Measurements from ENCODE around the gene WLS. TPM values are rescaled to one million over a fixed set of nuclear protein-coding genes. Genes with fewer than 3 reads are reported as not detected.
"Not testable (repeated sequence)": the region's sequence is repeated elsewhere in the genome, so short reads cannot be mapped to it uniquely, and the experiment has no call there.

The WLS gene
- total RNA-seq, result not detected

- no peak within 1 kb of the TSS for H3K27ac Mint-ChIP-seq
- DNase-seq, result no peak
- no peaks in the 10 kb centered on the region for H3K36me3 Mint-ChIP-seq (ENCODE audit: low read depth)
- peaks cover 54% of the 10 kb centered on the region for H3K27me3 Mint-ChIP-seq
- peaks cover 14% of the 10 kb centered on the region for H3K4me1 Mint-ChIP-seq
- H3K9me3 Mint-ChIP-seq, result no peaks in the 10 kb centered on the region
- H3K4me3 Mint-ChIP-seq, result no peak within 1 kb of the TSS
- POLR2A ChIA-PET, result no interaction called here
- CTCF ChIA-PET, result interaction anchor here (0.7 kb wide), 1 partner anchor 400 kb away, joined by 3 read pairs; no protein-coding TSS in a partner anchor
Observed at GRCh38 chr1:68232289-68233148, at the start of gene WLS. WLS (minus strand) TSS chr1:68232523; CDS start chr1:68232299, 224 bp downstream.

GRCh38 chr1:68280286-68280685 is 48.0 kb upstream of the WLS start:
- no peak overlapping the region for H3K27ac Mint-ChIP-seq
- no peak for DNase-seq
- H3K9me3 Mint-ChIP-seq, result no peaks in the 10 kb centered on the region
- H3K36me3 Mint-ChIP-seq (ENCODE audit: low read depth), result no peaks in the 10 kb centered on the region
- POLR2A ChIA-PET, result no interaction called here
- no peak overlapping the region for H3K4me3 Mint-ChIP-seq
- H3K4me1 Mint-ChIP-seq, result no peaks in the 10 kb centered on the region
- H3K27me3 Mint-ChIP-seq, result no peaks in the 10 kb centered on the region
- CTCF ChIA-PET, result no interaction called here

- H3K27me3 Mint-ChIP-seq, result no peaks in the 10 kb centered on the region
- H3K4me3 Mint-ChIP-seq, result no peak overlapping the region
- ChIA-PET CTCF (no interaction called here), POLR2A (no interaction called here)
- no peak overlapping the region for H3K27ac Mint-ChIP-seq
- no peaks in the 10 kb centered on the region for H3K36me3 Mint-ChIP-seq (ENCODE audit: low read depth)
- no peak for DNase-seq
- no peaks in the 10 kb centered on the region for H3K9me3 Mint-ChIP-seq
- H3K4me1 Mint-ChIP-seq, result no peaks in the 10 kb centered on the region
Observed at GRCh38 chr1:68279846-68280245, 47.5 kb upstream of the WLS start.

- Mint-ChIP-seq H3K9me3 (no peaks in the 10 kb centered on the region), H3K36me3 (ENCODE audit: low read depth) (no peaks in the 10 kb centered on the region), H3K4me1 (no peaks in the 10 kb centered on the region), H3K4me3 (no peak overlapping the region), H3K27ac (no peak overlapping the region), H3K27me3 (no peaks in the 10 kb centered on the region)
- DNase-seq, result no peak
- ChIA-PET POLR2A (no interaction called here), CTCF (no interaction called here)
Observed at GRCh38 chr1:68278221-68278620, 45.9 kb upstream of the WLS start.

GRCh38 chr1:68276448-68276847 is 44.1 kb upstream of the WLS start:
- H3K27me3 Mint-ChIP-seq, result no peaks in the 10 kb centered on the region
- no peaks in the 10 kb centered on the region for H3K9me3 Mint-ChIP-seq
- ChIA-PET CTCF (no interaction called here), POLR2A (no interaction called here)
- no peak overlapping the region for H3K4me3 Mint-ChIP-seq
- H3K27ac Mint-ChIP-seq, result no peak overlapping the region
- H3K36me3 Mint-ChIP-seq (ENCODE audit: low read depth), result no peaks in the 10 kb centered on the region
- DNase-seq, result no peak
- no peaks in the 10 kb centered on the region for H3K4me1 Mint-ChIP-seq

- Mint-ChIP-seq H3K4me3 (no peak overlapping the region), H3K4me1 (no peaks in the 10 kb centered on the region), H3K9me3 (no peaks in the 10 kb centered on the region), H3K36me3 (ENCODE audit: low read depth) (no peaks in the 10 kb centered on the region), H3K27me3 (no peaks in the 10 kb centered on the region), H3K27ac (no peak overlapping the region)
- POLR2A ChIA-PET, result no interaction called here
- CTCF ChIA-PET, result no interaction called here
- DNase-seq, result no peak
Observed at GRCh38 chr1:68273530-68273929, 41.2 kb upstream of the WLS start.

- no peak overlapping the region for H3K4me3 Mint-ChIP-seq
- CTCF ChIA-PET, result no interaction called here
- no peak for DNase-seq
- POLR2A ChIA-PET, result no interaction called here
- no peaks in the 10 kb centered on the region for H3K27me3 Mint-ChIP-seq
- no peaks in the 10 kb centered on the region for H3K9me3 Mint-ChIP-seq
- no peak overlapping the region for H3K27ac Mint-ChIP-seq
- no peaks in the 10 kb centered on the region for H3K4me1 Mint-ChIP-seq
- H3K36me3 Mint-ChIP-seq (ENCODE audit: low read depth), result no peaks in the 10 kb centered on the region
Observed at GRCh38 chr1:68271596-68271995, 39.3 kb upstream of the WLS start.

GRCh38 chr1:68270951-68271350 is 38.6 kb upstream of the WLS start:
- Mint-ChIP-seq H3K9me3 (no peaks in the 10 kb centered on the region), H3K4me1 (no peaks in the 10 kb centered on the region), H3K4me3 (no peak overlapping the region), H3K27me3 (no peaks in the 10 kb centered on the region), H3K27ac (no peak overlapping the region), H3K36me3 (ENCODE audit: low read depth) (no peaks in the 10 kb centered on the region)
- ChIA-PET CTCF (no interaction called here), POLR2A (no interaction called here)
- DNase-seq, result no peak

- POLR2A ChIA-PET, result no interaction called here
- CTCF ChIA-PET, result no interaction called here
- no peak overlapping the region for H3K27ac Mint-ChIP-seq
Observed at GRCh38 chr1:68269637-68270430, 37.5 kb upstream of the WLS start.

GRCh38 chr1:68268896-68269483 is 36.7 kb upstream of the WLS start:
- Mint-ChIP-seq H3K4me1 (no peaks in the 10 kb centered on the region), H3K36me3 (ENCODE audit: low read depth) (no peaks in the 10 kb centered on the region), H3K4me3 (no peak overlapping the region), H3K9me3 (no peaks in the 10 kb centered on the region), H3K27ac (no peak overlapping the region), H3K27me3 (no peaks in the 10 kb centered on the region)
- CTCF ChIA-PET, result no interaction called here
- POLR2A ChIA-PET, result no interaction called here
- no peak for DNase-seq

More at GRCh38 chr1:68269637-68270430, 37.5 kb upstream of the WLS start:
- Mint-ChIP-seq H3K4me3 (no peak overlapping the region), H3K9me3 (no peaks in the 10 kb centered on the region), H3K4me1 (no peaks in the 10 kb centered on the region), H3K27me3 (no peaks in the 10 kb centered on the region), H3K36me3 (ENCODE audit: low read depth) (no peaks in the 10 kb centered on the region)
- DNase-seq, result no peak

GRCh38 chr1:68256824-68257223 is 24.5 kb upstream of the WLS start:
- CTCF ChIA-PET, H3K4me1 Mint-ChIP-seq: not testable (repeated sequence)

GRCh38 chr1:68255301-68255700 is 23.0 kb upstream of the WLS start:
- no peak for DNase-seq
- Mint-ChIP-seq H3K27me3 (peaks cover 2% of the 10 kb centered on the region), H3K4me3 (no peak overlapping the region), H3K27ac (no peak overlapping the region), H3K4me1 (no peaks in the 10 kb centered on the region), H3K9me3 (no peaks in the 10 kb centered on the region), H3K36me3 (ENCODE audit: low read depth) (no peaks in the 10 kb centered on the region)
- CTCF ChIA-PET, result no interaction called here
- POLR2A ChIA-PET, result no interaction called here

More at GRCh38 chr1:68256824-68257223, 24.5 kb upstream of the WLS start:
- H3K4me3 Mint-ChIP-seq; H3K27me3 Mint-ChIP-seq; H3K9me3 Mint-ChIP-seq; H3K36me3 Mint-ChIP-seq (ENCODE audit: low read depth); POLR2A ChIA-PET; H3K27ac Mint-ChIP-seq; DNase-seq: not testable (repeated sequence)

GRCh38 chr1:68254667-68255226 is 22.4 kb upstream of the WLS start:
- no peaks in the 10 kb centered on the region for H3K4me1 Mint-ChIP-seq
- peaks cover 2% of the 10 kb centered on the region for H3K27me3 Mint-ChIP-seq
- ChIA-PET CTCF (no interaction called here), POLR2A (no interaction called here)
- H3K36me3 Mint-ChIP-seq (ENCODE audit: low read depth), result no peaks in the 10 kb centered on the region
- no peak overlapping the region for H3K4me3 Mint-ChIP-seq
- DNase-seq, result no peak
- H3K9me3 Mint-ChIP-seq, result no peaks in the 10 kb centered on the region
- H3K27ac Mint-ChIP-seq, result no peak overlapping the region
